GM20000 (cell line): Measurements from ENCODE around the gene MXI1.

Source experiments
- DNase-seq: peaks from one replicate; pipeline ENCODE4 v3.0.0; 2012; ENCODE audit warnings: low spot score
- CTCF ChIP-seq: IDR thresholded peaks from 2 replicates; pipeline ENCODE4 v1.5.1; 2012; ENCODE audit warnings: mild to moderate bottlenecking, control low read depth; ENCODE audit errors: extremely low read depth, missing control alignments

Gene MXI1

GRCh38 chr10:110174201-110174600 is 33.2 kb upstream of the MXI1 start:
- no peak for DNase-seq
- no peak for TF ChIP-seq CTCF

GRCh38 chr10:110174816-110175215 is 32.6 kb upstream of the MXI1 start:
- no peak for DNase-seq
- TF ChIP-seq CTCF = no peak

- DNase-seq = no peak
These were observed 32.0 kb upstream of the MXI1 start for GRCh38 chr10:110175406-110175805.

GRCh38 chr10:110176141-110177030 is 31.0 kb upstream of the MXI1 start:
- peak; percentile 27 for DNase-seq
- no peak for TF ChIP-seq CTCF

More at GRCh38 chr10:110175406-110175805, 32.0 kb upstream of the MXI1 start:
- TF ChIP-seq CTCF = no peak

GRCh38 chr10:110179220-110179619 is 28.2 kb upstream of the MXI1 start:
- no peak for DNase-seq
- TF ChIP-seq CTCF = no peak

GRCh38 chr10:110181451-110181850 is 26.0 kb upstream of the MXI1 start:
- no peak for DNase-seq
- no peak for TF ChIP-seq CTCF

- no peak for TF ChIP-seq CTCF
These were observed 25.5 kb upstream of the MXI1 start for GRCh38 chr10:110181911-110182310.

More at GRCh38 chr10:110181911-110182310, 25.5 kb upstream of the MXI1 start:
- DNase-seq = no peak
